ENCODE results near the gene NOPCHAP1.
"Not testable (repeated sequence)": the region's sequence is repeated elsewhere in the genome, so short reads cannot be mapped to it uniquely, and the experiment has no call there.

Gene NOPCHAP1, protein sequence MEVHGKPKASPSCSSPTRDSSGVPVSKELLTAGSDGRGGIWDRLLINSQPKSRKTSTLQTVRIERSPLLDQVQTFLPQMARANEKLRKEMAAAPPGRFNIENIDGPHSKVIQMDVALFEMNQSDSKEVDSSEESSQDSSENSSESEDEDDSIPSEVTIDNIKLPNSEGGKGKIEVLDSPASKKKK

GRCh38 chr12:104986022-104986941, at the start of gene NOPCHAP1:
NOPCHAP1 (plus strand) TSS chr12:104986316; CDS start chr12:104986353, 37 bp downstream.
- peak; percentile 86 for DNase-seq

DNA sequence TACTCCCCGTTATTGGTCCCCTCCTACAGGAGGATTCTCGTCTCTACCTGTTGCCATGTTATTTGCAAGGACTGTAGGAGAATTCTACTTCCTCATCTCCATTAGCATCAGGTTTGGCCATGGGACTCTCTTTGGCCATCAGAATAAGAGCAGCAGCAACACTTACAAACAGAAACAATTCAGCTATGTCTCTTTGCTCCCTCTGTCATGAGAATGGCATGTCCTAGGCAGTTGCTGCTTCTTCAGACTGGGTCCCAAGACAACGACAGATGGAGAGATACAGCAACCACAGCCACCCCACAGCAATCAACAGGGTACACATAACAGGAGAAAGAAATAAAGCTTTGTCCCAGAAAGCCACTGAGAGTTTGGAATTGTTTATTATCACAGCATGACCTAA, 47.7 kb upstream of the NOPCHAP1 start:
- DNase-seq: no peak

DNA sequence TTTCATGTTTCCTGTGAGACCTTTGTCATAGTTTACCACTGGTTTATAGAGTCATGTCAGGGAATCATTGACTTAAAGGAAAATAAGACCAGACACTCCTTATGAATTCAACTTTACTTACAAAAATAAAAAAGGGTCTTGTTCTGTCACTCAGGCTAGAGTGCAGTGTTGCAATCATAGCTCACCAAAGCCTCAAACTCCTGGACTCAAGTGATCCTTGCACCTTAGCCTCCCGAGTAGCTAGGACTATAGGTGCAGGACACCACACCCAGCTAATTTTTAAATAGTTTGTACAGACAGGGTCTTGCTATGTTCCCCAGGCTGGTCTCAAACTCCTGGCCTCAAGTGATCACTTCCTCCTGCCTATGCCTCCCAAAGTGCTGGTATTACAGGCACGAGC, 47.0 kb upstream of the NOPCHAP1 start:
- DNase-seq: no peak

DNA sequence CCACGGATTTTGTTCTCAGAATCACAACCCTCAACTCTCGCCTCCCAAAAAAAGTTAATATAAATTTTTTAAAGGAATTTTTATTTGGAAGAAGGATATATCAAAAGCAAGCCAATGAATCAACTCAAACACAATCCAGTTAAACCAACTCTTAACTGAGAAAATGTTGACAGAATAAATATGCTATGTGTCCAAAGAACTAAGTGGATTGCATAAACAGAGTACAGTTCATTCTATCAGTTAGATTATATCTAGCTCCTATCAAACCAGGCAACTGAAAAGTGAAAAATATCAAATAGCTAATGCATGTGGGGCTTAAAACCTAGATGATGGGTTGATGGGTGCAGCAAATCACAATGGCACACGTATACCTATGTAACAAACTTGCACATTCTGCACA, 44.7 kb upstream of the NOPCHAP1 start:
- no peak for DNase-seq

DNA sequence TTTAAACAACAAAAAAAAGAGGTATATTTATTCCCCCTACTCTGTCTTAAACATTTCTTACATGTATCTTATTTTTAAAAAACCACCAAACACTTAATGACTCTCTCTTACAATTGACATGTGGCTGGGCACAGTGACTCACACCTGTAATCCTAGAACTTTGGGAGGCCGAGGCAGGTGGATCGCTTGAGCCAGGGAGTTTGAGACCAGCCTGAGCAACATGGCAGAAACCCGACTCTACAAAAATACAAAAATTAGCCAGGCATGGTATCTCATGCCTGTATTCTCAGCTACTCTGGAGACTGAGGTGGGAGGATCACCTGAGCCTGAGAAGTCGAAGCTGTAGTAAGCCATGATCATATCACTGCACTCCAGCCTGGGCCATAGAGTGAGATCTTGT, 44.0 kb upstream of the NOPCHAP1 start:
- no peak for DNase-seq

- DNase-seq: not testable (repeated sequence)
Measured at GRCh38 chr12:104943401-104943800, 42.7 kb upstream of the NOPCHAP1 start.

DNA sequence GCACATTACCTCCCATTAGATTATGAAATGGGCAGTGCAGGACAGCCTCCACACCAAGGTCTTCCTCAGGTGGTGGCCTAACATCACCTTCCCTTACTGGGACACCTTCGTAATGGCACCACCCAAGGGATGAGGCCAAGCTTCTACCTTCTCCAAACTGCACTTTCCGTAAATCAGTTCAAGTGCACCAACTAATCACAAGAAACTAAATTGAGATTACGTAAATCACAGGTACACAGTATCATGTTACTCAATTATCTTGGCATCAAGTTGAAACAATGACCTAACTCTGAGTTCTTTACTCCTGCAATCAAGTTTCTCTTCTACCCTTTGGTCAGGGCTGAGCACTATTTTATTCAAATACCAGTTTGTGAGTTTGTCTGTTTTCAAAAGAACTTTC, 41.9 kb upstream of the NOPCHAP1 start:
- no peak for DNase-seq

- DNase-seq: not testable (repeated sequence)
Measured at GRCh38 chr12:104948716-104949115, 37.4 kb upstream of the NOPCHAP1 start.

- DNase-seq: no peak
Measured at GRCh38 chr12:104951759-104952509, 34.2 kb upstream of the NOPCHAP1 start.

DNA sequence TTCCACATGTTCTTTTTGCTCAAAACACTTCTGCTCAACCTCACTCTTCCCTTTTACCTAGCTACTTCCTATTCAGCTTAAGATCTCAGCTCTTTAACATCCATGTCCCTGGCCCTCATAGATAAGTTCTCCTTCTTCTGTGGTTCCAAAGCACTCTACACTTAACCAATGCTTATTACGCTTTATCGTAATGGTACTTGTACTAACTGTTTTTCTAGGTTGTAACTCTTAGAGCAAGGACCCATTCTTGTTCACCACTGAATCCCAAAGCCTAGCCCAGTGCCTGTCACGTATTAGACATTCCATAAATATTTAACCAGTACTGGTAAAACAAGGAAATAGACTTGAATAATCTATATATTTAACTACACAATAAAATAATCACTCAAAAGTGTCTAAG, 33.3 kb upstream of the NOPCHAP1 start:
- DNase-seq: no peak

DNA sequence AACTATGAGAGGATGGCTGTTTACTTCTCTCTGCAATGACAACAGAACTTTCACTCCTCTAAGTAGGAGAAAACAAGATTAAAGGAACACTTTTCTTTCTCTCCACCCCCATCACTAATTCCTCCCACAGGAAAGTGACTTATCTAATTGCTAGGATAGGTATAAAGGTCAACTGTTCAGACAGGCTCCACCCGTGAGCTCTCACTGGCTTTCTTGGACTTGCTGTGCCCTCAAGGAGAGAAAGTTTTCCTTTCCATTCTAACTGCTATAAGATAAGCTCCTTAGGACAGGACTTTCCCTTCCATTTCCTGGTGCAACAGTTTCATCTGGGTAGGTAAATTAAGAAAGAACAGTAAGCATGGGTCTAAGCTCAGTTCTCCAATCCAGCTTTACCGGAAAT, 32.8 kb upstream of the NOPCHAP1 start:
- DNase-seq: no peak

GRCh38 chr12:104955703-104956102, 30.4 kb upstream of the NOPCHAP1 start:
- DNase-seq: no peak

- no peak for DNase-seq
Measured at GRCh38 chr12:104956870-104957718, 29.0 kb upstream of the NOPCHAP1 start.

DNA sequence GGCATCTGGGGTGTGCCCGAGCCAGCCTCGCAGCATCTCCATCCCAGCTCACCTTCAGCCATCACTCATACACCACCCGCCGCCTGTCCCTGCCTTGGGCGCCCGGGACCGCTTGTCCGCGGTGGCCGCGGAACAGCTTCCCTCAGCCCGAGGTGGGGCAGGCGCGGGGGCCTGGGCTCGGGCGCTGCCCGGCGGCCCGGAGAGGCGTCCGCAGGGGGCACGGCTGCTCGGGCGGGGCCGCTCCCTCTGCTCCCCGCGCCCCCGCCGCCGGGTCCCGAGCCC, 28.5 kb upstream of the NOPCHAP1 start:
- no peak for DNase-seq

DNA sequence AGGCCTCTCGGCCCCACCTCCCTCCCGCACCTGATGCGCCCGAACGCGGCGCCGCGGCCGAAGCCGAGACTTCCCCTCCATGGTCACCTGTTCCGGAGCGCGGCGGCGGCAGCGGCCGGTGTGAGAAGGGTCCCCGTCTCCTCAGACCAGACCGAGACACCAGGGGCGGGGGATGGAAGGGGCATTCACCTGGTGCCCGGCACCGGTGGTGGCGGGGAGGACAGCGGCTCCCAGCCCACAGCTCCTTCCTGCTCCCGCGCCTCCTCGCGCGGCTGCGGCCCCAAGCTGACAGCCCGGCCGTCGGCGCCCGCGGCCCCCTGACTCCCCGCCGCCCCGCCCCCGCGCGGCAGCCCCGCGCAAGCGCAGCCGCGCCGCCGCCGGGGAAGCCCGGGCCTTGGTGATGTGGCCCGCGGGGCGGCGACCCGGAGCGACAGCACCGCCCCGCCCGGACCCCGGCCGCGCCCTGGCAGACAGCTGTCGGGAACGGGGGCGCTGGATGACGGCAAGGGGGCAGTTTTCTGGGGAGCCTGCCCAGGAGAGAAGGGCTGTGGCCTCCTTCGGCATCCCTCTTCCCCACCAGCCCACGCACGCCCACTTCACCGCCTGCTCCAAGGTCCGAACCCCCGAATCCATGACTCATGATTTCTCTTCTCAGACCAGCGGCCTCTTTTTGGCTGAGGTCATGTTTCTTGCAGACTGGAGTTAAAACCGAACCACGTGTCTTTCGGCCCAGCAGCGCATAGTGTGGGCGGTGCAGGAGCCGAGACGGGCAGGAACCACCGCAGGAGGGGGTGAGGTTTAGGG, 27.9 kb upstream of the NOPCHAP1 start, which contains the start of gene SLC41A2:
SLC41A2 (minus strand) TSS at position 290 of the 804 bp plus-strand sequence. CDS start 29,763 bp downstream, outside the sequence.
- DNase-seq: peak; percentile 88

- DNase-seq: no peak
Measured at GRCh38 chr12:104958805-104959334, 27.2 kb upstream of the NOPCHAP1 start.

DNA sequence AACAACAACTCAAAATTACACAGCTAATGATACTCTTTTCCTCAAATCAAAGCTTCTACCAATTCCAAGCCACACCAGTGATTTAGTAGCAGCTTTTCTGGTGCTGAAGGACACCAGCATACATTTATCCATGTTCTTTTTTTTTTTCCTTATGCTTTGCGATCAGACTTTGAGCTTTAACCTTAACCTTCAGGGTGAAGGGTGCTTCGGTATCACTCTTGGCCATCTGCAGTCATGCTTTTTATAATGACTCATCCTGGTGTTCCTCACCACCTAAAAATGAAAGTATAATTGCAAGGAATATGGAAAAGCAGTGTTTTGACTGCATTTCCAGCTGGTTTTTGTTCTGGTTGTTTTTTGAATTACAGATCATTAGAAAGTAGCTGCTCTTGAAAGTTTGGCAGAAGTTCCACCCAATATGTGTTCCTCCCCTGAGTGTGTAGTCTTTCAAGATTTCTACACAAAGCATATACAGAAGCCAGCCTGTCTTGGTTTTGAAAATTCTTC, 26.7 kb upstream of the NOPCHAP1 start:
- DNase-seq: peak; percentile 68

DNA sequence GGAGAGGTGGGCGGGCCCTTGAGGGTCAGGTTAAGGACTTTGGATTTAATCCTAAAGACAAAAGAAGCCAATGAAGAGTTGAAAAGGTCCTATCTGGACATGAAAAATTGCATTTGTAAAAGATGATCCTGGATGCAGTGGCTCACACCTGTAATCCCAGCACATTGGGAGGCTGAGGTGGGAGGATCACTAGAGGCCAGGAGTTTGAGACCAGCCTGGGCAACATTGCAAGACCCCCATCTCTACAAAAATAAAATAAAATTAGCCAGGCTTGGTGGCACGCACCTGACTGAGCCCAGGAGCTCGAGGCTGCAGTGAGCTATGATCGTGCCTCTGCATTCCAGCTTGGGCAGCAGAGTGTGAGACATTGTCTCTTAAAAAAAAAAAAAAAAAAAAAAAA, 25.7 kb upstream of the NOPCHAP1 start:
- no peak for DNase-seq

- DNase-seq: no peak
Measured at GRCh38 chr12:104963757-104964156, 22.4 kb upstream of the NOPCHAP1 start.

GRCh38 chr12:104964167-104964855, 21.8 kb upstream of the NOPCHAP1 start:
- DNase-seq: no peak

GRCh38 chr12:104964856-104965205, 21.3 kb upstream of the NOPCHAP1 start:
- no peak for DNase-seq
